Measurements from ENCODE around the gene SELENBP1. TPM values are rescaled to one million over a fixed set of nuclear protein-coding genes. Genes with fewer than 3 reads are reported as not detected.

Gene SELENBP1
- total and polyA plus RNA-seq, 2 of the 13 experiments (the other 11 are each of a cell fraction or from before 2014, with no cell fraction given): 27.8 to 29.0 TPM

DNA sequence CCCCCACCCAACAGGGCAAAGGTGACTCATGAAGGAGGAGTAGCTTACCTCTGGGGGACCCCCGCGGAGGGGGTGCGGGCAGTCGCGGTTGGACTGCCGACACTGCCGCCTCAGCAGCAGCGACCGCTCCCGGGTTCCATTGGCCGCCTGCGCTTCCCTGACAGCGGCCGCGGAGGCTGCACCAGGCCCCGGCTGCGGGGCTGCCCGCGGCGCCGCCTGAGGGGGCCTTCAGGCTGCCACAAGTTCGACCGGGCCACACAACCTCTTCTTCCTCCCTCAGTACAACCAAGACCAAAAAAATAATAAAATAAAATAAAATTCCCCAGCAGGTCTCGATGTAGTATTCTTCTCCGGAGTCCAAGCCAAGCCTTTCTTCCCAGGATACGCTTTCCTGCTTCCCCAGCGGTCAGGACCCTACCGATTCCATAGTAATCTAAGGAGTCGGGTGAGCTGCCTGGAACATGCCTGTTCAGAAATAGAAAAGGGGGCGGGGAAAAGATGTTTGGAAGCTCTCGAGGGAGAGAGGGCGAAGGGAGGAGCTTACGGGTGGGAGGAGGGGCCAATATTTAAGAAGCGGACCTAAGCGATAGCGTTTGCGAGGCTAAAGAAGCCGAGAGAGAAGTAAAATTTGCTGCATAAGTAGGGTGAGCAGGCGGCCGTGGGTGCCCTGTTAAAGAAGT lies 45.1 kb downstream of the SELENBP1 start, which contains the start of gene PI4KB (continued):
- TF ChIP-seq, protein P1, sequence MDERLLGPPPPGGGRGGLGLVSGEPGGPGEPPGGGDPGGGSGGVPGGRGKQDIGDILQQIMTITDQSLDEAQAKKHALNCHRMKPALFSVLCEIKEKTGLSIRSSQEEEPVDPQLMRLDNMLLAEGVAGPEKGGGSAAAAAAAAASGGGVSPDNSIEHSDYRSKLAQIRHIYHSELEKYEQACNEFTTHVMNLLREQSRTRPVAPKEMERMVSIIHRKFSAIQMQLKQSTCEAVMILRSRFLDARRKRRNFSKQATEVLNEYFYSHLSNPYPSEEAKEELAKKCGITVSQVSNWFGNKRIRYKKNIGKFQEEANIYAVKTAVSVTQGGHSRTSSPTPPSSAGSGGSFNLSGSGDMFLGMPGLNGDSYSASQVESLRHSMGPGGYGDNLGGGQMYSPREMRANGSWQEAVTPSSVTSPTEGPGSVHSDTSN (CRISPR knock-in tag; IDR thresholded peaks at IDR 0.05): no peak
- TF ChIP-seq ZFY (CRISPR knock-in tag; IDR thresholded peaks at IDR 0.05) (peak; percentile 79), ZKSCAN1 (IDR thresholded peaks at IDR 0.05; ENCODE audit: low read length) (no peak), ZBTB3 (CRISPR knock-in tag; IDR thresholded peaks at IDR 0.05; ENCODE audit: borderline replicate concordance, low read depth) (no peak), PHF8 (CRISPR knock-in tag; IDR thresholded peaks at IDR 0.05) (peak; percentile 41), DMAP1 (CRISPR knock-in tag; IDR thresholded peaks at IDR 0.05) (peak; percentile 48; the same call in 1 of the 2 replicates), ZNF839 (CRISPR knock-in tag; IDR thresholded peaks at IDR 0.05; ENCODE audit: borderline replicate concordance) (no peak), HNRNPLL (IDR thresholded peaks at IDR 0.05; ENCODE audit: low read depth, low read length, poor library complexity, severe bottlenecking) (peak; percentile 51), GPN1 (CRISPR knock-in tag; IDR thresholded peaks at IDR 0.05; ENCODE audit: borderline replicate concordance) (no peak), HOXA3 (CRISPR knock-in tag; IDR thresholded peaks at IDR 0.05) (peak; percentile 11; the same call in 1 of the 2 replicates), ZNF335 (CRISPR knock-in tag; IDR thresholded peaks at IDR 0.05) (peak; percentile 99), ZNF382 (CRISPR knock-in tag; IDR thresholded peaks at IDR 0.05; ENCODE audit: borderline replicate concordance) (no peak), ZNF350 (CRISPR knock-in tag; IDR thresholded peaks at IDR 0.05; ENCODE audit: borderline replicate concordance, low read depth) (0 out of 2 replicates have a peak, but pooled peaks have one; percentile 7), MBD4 (IDR thresholded peaks at IDR 0.05; ENCODE audit: borderline replicate concordance, low read length) (no peak)
- TF ChIP-seq, protein P2, sequence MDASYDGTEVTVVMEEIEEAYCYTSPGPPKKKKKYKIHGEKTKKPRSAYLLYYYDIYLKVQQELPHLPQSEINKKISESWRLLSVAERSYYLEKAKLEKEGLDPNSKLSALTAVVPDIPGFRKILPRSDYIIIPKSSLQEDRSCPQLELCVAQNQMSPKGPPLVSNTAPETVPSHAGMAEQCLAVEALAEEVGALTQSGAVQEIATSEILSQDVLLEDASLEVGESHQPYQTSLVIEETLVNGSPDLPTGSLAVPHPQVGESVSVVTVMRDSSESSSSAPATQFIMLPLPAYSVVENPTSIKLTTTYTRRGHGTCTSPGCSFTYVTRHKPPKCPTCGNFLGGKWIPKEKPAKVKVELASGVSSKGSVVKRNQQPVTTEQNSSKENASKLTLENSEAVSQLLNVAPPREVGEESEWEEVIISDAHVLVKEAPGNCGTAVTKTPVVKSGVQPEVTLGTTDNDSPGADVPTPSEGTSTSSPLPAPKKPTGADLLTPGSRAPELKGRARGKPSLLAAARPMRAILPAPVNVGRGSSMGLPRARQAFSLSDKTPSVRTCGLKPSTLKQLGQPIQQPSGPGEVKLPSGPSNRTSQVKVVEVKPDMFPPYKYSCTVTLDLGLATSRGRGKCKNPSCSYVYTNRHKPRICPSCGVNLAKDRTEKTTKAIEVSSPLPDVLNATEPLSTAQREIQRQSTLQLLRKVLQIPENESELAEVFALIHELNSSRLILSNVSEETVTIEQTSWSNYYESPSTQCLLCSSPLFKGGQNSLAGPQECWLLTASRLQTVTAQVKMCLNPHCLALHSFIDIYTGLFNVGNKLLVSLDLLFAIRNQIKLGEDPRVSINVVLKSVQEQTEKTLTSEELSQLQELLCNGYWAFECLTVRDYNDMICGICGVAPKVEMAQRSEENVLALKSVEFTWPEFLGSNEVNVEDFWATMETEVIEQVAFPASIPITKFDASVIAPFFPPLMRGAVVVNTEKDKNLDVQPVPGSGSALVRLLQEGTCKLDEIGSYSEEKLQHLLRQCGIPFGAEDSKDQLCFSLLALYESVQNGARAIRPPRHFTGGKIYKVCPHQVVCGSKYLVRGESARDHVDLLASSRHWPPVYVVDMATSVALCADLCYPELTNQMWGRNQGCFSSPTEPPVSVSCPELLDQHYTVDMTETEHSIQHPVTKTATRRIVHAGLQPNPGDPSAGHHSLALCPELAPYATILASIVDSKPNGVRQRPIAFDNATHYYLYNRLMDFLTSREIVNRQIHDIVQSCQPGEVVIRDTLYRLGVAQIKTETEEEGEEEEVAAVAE (CRISPR knock-in tag; IDR thresholded peaks at IDR 0.05; ENCODE audit: borderline replicate concordance): 0 out of 2 replicates have a peak, but pooled peaks have one; percentile 20
- TF ChIP-seq, protein P3, sequence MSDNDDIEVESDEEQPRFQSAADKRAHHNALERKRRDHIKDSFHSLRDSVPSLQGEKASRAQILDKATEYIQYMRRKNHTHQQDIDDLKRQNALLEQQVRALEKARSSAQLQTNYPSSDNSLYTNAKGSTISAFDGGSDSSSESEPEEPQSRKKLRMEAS (IDR thresholded peaks at IDR 0.05): 0 out of 2 replicates have a peak, but pooled peaks have one; percentile 17
- TF ChIP-seq, protein P4, sequence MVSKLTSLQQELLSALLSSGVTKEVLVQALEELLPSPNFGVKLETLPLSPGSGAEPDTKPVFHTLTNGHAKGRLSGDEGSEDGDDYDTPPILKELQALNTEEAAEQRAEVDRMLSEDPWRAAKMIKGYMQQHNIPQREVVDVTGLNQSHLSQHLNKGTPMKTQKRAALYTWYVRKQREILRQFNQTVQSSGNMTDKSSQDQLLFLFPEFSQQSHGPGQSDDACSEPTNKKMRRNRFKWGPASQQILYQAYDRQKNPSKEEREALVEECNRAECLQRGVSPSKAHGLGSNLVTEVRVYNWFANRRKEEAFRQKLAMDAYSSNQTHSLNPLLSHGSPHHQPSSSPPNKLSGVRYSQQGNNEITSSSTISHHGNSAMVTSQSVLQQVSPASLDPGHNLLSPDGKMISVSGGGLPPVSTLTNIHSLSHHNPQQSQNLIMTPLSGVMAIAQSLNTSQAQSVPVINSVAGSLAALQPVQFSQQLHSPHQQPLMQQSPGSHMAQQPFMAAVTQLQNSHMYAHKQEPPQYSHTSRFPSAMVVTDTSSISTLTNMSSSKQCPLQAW (CRISPR knock-in tag; IDR thresholded peaks at IDR 0.05): peak; percentile 9; the same call in 1 of the 2 replicates
- TF ChIP-seq, protein P5, sequence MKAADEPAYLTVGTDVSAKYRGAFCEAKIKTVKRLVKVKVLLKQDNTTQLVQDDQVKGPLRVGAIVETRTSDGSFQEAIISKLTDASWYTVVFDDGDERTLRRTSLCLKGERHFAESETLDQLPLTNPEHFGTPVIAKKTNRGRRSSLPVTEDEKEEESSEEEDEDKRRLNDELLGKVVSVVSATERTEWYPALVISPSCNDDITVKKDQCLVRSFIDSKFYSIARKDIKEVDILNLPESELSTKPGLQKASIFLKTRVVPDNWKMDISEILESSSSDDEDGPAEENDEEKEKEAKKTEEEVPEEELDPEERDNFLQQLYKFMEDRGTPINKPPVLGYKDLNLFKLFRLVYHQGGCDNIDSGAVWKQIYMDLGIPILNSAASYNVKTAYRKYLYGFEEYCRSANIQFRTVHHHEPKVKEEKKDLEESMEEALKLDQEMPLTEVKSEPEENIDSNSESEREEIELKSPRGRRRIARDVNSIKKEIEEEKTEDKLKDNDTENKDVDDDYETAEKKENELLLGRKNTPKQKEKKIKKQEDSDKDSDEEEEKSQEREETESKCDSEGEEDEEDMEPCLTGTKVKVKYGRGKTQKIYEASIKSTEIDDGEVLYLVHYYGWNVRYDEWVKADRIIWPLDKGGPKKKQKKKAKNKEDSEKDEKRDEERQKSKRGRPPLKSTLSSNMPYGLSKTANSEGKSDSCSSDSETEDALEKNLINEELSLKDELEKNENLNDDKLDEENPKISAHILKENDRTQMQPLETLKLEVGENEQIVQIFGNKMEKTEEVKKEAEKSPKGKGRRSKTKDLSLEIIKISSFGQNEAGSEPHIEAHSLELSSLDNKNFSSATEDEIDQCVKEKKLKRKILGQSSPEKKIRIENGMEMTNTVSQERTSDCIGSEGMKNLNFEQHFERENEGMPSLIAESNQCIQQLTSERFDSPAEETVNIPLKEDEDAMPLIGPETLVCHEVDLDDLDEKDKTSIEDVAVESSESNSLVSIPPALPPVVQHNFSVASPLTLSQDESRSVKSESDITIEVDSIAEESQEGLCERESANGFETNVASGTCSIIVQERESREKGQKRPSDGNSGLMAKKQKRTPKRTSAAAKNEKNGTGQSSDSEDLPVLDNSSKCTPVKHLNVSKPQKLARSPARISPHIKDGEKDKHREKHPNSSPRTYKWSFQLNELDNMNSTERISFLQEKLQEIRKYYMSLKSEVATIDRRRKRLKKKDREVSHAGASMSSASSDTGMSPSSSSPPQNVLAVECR (CRISPR knock-in tag; IDR thresholded peaks at IDR 0.05; ENCODE audit: borderline replicate concordance): peak; percentile 25; the same call in 1 of the 2 replicates
